Activated CD8-positive, alpha-beta T cell treated with anti-CD3 and anti-CD28 coated beads for 36 hours (primary cell): Measurements from ENCODE around the gene PDX1. TPM values are rescaled to one million over a fixed set of nuclear protein-coding genes. Genes with fewer than 3 reads are reported as not detected.
"Not testable (repeated sequence)": the region's sequence is repeated elsewhere in the genome, so short reads cannot be mapped to it uniquely, and the experiment has no call there.

Source experiments
- ATAC-seq: fragments of 200-7000 bp; cut with Tn5 transposase; one replicate; pipeline ENCODE4 v1.10.0; 2021; ENCODE audit warnings: mild to moderate bottlenecking, moderate library complexity
- CTCF ChIA-PET: fragments of 350-600 bp; sonication (Branson Sonifier 250); formaldehyde crosslinking; loops from one replicate; lab custom pipeline; 2021; ENCODE audit warnings: antibody characterized with exemption; lab: Charles Lee
- POLR2A ChIA-PET: fragments of 350-600 bp; sonication (Branson Sonifier 250); formaldehyde crosslinking; loops from one replicate; lab custom pipeline; 2021; ENCODE audit warnings: antibody characterized with exemption; lab: Charles Lee
- DNase-seq: peaks from one replicate; pipeline ENCODE4 v3.0.0-alpha.2; 2020
- H3K27ac Mint-ChIP-seq: one replicate; pipeline ENCODE4 v1.8.0; 2021; ENCODE audit warnings: mild to moderate bottlenecking, mixed read lengths
- H3K27me3 Mint-ChIP-seq: one replicate; pipeline ENCODE4 v1.8.0; 2021; ENCODE audit warnings: mixed read lengths
- H3K36me3 Mint-ChIP-seq: one replicate; pipeline ENCODE4 v1.8.0; 2021; ENCODE audit warnings: low read depth, mixed read lengths
- H3K4me1 Mint-ChIP-seq: one replicate; pipeline ENCODE4 v1.8.0; 2021; ENCODE audit warnings: low read depth, mixed read lengths
- H3K4me3 Mint-ChIP-seq: one replicate; pipeline ENCODE4 v1.8.0; 2021; ENCODE audit warnings: mild to moderate bottlenecking, moderate library complexity, mixed read lengths
- H3K9me3 Mint-ChIP-seq: one replicate; pipeline ENCODE4 v1.8.0; 2021; ENCODE audit warnings: mixed read lengths
- CTCF ChIP-seq: fragments of 200-600 bp; IDR thresholded peaks from one replicate; pipeline ENCODE4 v1.8.0; 2022; ENCODE audit warnings: antibody characterized with exemption, mild to moderate bottlenecking
- intact Hi-C: fragments of 100-400 bp; cut with micrococcal nuclease; formaldehyde crosslinking; loops from one replicate; pipeline ENCODE4 v1.10.0; 2022
- total RNA-seq, 2 experiments: library from RNA; stranded (reverse); gene quantifications; one replicate each; pipeline ENCODE4 v1.2.3, GENCODE V29; 2021

The PDX1 gene
- total RNA-seq, 2 experiments from 2014 or later, result not detected

- Mint-ChIP-seq H3K27me3 (peaks cover 68% of the 10 kb centered on the region), H3K27ac (no peak overlapping the region), H3K4me1 (peaks cover 11% of the 10 kb centered on the region), H3K9me3 (no peaks in the 10 kb centered on the region), H3K36me3 (no peaks in the 10 kb centered on the region), H3K4me3 (no peak overlapping the region)
- ATAC-seq (no peak), DNase-seq (no peak)
- ChIA-PET CTCF (interaction anchor here (0.9 to 3.5 kb wide), 5 partner anchors 22 to 135 kb away, joined by 3 to 11 read pairs (median 7); no protein-coding TSS in a partner anchor), POLR2A (interaction anchor here (1.3 kb wide), 1 partner anchor 42 kb away, joined by 5 read pairs; the partner anchor contains the start of gene PDX1)
- intact Hi-C loops, result no loop called here
- no peak for TF ChIP-seq CTCF
Observed at GRCh38 chr13:27962128-27962841, 42.5 kb downstream of the PDX1 start.

GRCh38 chr13:27962982-27963381, 43.2 kb downstream of the PDX1 start:
- ATAC-seq (no peak), DNase-seq (no peak)
- ChIA-PET POLR2A (interaction anchor here (0.6 kb wide), 1 partner anchor 88 kb away, joined by 3 read pairs; no protein-coding TSS in a partner anchor), CTCF (interaction anchor here (1.9 to 3.5 kb wide), 3 partner anchors 21 to 136 kb away, joined by 7 to 11 read pairs (median 9); no protein-coding TSS in a partner anchor)
- H3K27ac Mint-ChIP-seq, result no peak overlapping the region
- H3K9me3 Mint-ChIP-seq, result no peaks in the 10 kb centered on the region
- no peak for TF ChIP-seq CTCF
- no peak overlapping the region for H3K4me3 Mint-ChIP-seq
- intact Hi-C loops, result no loop called here
- H3K36me3 Mint-ChIP-seq, result no peaks in the 10 kb centered on the region
- peaks cover 17% of the 10 kb centered on the region for H3K4me1 Mint-ChIP-seq
- H3K27me3 Mint-ChIP-seq, result peaks cover 72% of the 10 kb centered on the region

GRCh38 chr13:27963491-27963890, 43.7 kb downstream of the PDX1 start:
- Mint-ChIP-seq H3K36me3 (no peaks in the 10 kb centered on the region), H3K27ac (no peak overlapping the region), H3K4me3 (no peak overlapping the region), H3K4me1 (peaks cover 18% of the 10 kb centered on the region), H3K9me3 (no peaks in the 10 kb centered on the region), H3K27me3 (peaks cover 73% of the 10 kb centered on the region)
- TF ChIP-seq CTCF, result no peak
- no peak for ATAC-seq
- POLR2A ChIA-PET, result interaction anchor here (0.6 kb wide), 1 partner anchor 88 kb away, joined by 3 read pairs; no protein-coding TSS in a partner anchor
- intact Hi-C loops, result no loop called here
- DNase-seq, result no peak
- CTCF ChIA-PET, result interaction anchor here (3.5 kb wide), 1 partner anchor 134 kb away, joined by 11 read pairs; no protein-coding TSS in a partner anchor

- intact Hi-C loops, DNase-seq, H3K9me3 Mint-ChIP-seq, POLR2A ChIA-PET, ATAC-seq, H3K36me3 Mint-ChIP-seq, H3K4me3 Mint-ChIP-seq, H3K27ac Mint-ChIP-seq: not testable (repeated sequence)
- Mint-ChIP-seq H3K27me3 (peaks cover 69% of the 10 kb centered on the region), H3K4me1 (peaks cover 20% of the 10 kb centered on the region)
- CTCF ChIA-PET, result interaction anchor here (0.8 to 1.8 kb wide), 3 partner anchors 10 to 979 kb away, joined by 3 to 9 read pairs (median 3); no protein-coding TSS in a partner anchor
Observed at GRCh38 chr13:27964206-27964605, 44.4 kb downstream of the PDX1 start.

GRCh38 chr13:27964741-27965323, 45.0 kb downstream of the PDX1 start:
- Mint-ChIP-seq H3K4me1 (peaks cover 22% of the 10 kb centered on the region), H3K36me3 (no peaks in the 10 kb centered on the region), H3K9me3 (no peaks in the 10 kb centered on the region), H3K27me3 (peaks cover 70% of the 10 kb centered on the region), H3K27ac (no peak overlapping the region), H3K4me3 (no peak overlapping the region)
- CTCF ChIA-PET, result interaction anchor here (0.8 to 1.8 kb wide), 4 partner anchors 10 to 980 kb away, joined by 3 to 9 read pairs (median 4); no protein-coding TSS in a partner anchor
- POLR2A ChIA-PET, result no interaction called here
- ATAC-seq (no peak), DNase-seq (no peak)
- TF ChIP-seq CTCF, result no peak
- intact Hi-C loops, result loop anchor here (5.0 kb wide), 2 partner anchors 38 to 168 kb away; no protein-coding TSS in a partner anchor
